Pancreas (tissue), 10 donors: ENCODE results near the gene TACR3. TPM values are rescaled to one million over a fixed set of nuclear protein-coding genes. Genes with fewer than 3 reads are reported as not detected.

ENCODE experiments used
- ATAC-seq, 4 donors: fragments of 200-7000 bp; cut with Tn5 transposase; one replicate each; pipeline versions ENCODE4 v1.8.0 to v1.9.1; 2020; ENCODE audit warnings: mild to moderate bottlenecking in 4 of 4, moderate library complexity in 4 of 4
- DNase-seq, 6 donors: peaks; one replicate each; pipeline ENCODE4 v3.0.0-alpha.2; 2020
- FAIRE-seq: peaks from 2 replicates; lab custom pipeline; 2012; peaks lifted over from hg19 to GRCh38; lab: Jason Lieb, UNC
- H3K27ac ChIP-seq, 4 donors: fragments of 200-600 bp; sonication (generic); 1 replicate in 3 of 4; 2 replicates in 1 of 4; pipeline versions ENCODE4 v1.5.0 to v1.8.0; 2020
- H3K27me3 ChIP-seq, 4 donors: fragments of 200-600 bp; one replicate each; pipeline ENCODE4 v1.8.0; 2021
- H3K36me3 ChIP-seq, 3 donors: fragments of 200-600 bp; sonication (generic) in 1 of 3; one replicate each; pipeline versions ENCODE4 v1.5.0 to v1.8.0; 2020 to 2021
- H3K4me1 ChIP-seq, 3 donors: fragments of 200-600 bp; one replicate each; pipeline ENCODE4 v1.8.0; 2021
- H3K4me3 ChIP-seq, 4 donors: fragments of 200-600 bp; sonication (generic) in 2 of 4; one replicate each; pipeline versions ENCODE4 v1.5.0 to v1.8.0; 2020 to 2021
- H3K9me3 ChIP-seq, 4 donors: fragments of 200-600 bp; one replicate each; pipeline ENCODE4 v1.8.0; 2021
- CTCF ChIP-seq, 4 donors: fragments of 200-600 bp; sonication (generic) in 3 of 4; IDR thresholded peaks; one replicate each; pipeline versions ENCODE4 v1.5.0 to v1.8.0; 2021; ENCODE audit warnings: antibody characterized with exemption in 4 of 4
- WGBS, 2 donors: extraction: QIAGEN DNeasy Blood & Tissue Kit; methylation state at CpG; one replicate each; pipeline ENCODE4 v1.1.7; 2013; 5-methylcytosine and 5-hydroxymethylcytosine counted together
- intact Hi-C, 3 donors: fragments of 100-400 bp; cut with DNase I; formaldehyde crosslinking; loops; one replicate each; pipeline versions ENCODE4 v1.11.1 to v1.14.2; 2022
- polyA plus RNA-seq, 2 donors: library from polyadenylated mRNA; stranded (reverse); fragments of 200-250 nt; gene quantifications; one replicate each; pipeline ENCODE4 v1.2.3, GENCODE V29; 2013
- total RNA-seq, 6 donors: library from RNA; stranded (reverse); fragmentation: NEBNext Ultra II Directional in 4 of 6; extraction: Animal tissue kit (Norgen Biotek cat#: 25700) in 4 of 6; gene quantifications; one replicate each; pipeline versions ENCODE4 v1.2.1 to v1.2.4, GENCODE V29; 2021 to 2023
- donor health status: healthy with polysubstance abuse.
- donor health status: DM: no; HTN: no; CAD: no; lungs with moderate emphysema.
- donor health status: DM: no; HTN: no; CAD: no.
- donor health status: control.
- donor health status: control.
- donor health status: Bipolar disorder and iron deficiency.
- donor health status: DM: yes; HTN: yes; CAD: no.
- donor health status: DM: no; HTN: no; CAD: no.
- donor health status: DM: no; HTN: no; CAD: no.
- donor health status: DM: yes; HTN: yes; CAD: no.

The TACR3 gene
- total and polyA plus RNA-seq, 8 donors, result 0.02 TPM; not detected in 7

GRCh38 chr4:103664436-103665075, 55.2 kb downstream of the TACR3 start:
- no peak for TF ChIP-seq CTCF (IDR thresholded peaks at IDR 0.05)

GRCh38 chr4:103648541-103648940, 71.2 kb downstream of the TACR3 start:
- Histone ChIP-seq H3K27ac (no peak overlapping the region), H3K4me1 (no peaks in the 10 kb centered on the region), H3K9me3 (no peaks in the 10 kb centered on the region), H3K36me3 (no peaks in the 10 kb centered on the region), H3K4me3 (no peak overlapping the region), H3K27me3 (no peaks in the 10 kb centered on the region)
- TF ChIP-seq CTCF (IDR thresholded peaks at IDR 0.05), result no peak
- ATAC-seq (no peak), DNase-seq (no peak), FAIRE-seq (no peak)
- intact Hi-C loops, result no loop called here

More at GRCh38 chr4:103664436-103665075, 55.2 kb downstream of the TACR3 start:
- DNase-seq, result no peak
- Histone ChIP-seq H3K27me3 (no peaks in the 10 kb centered on the region), H3K36me3 (no peaks in the 10 kb centered on the region), H3K4me3 (no peak overlapping the region), H3K9me3 (no peaks in the 10 kb centered on the region), H3K27ac (no peak overlapping the region), H3K4me1 (no peaks in the 10 kb centered on the region)
- WGBS, 2 donors, result 38 to 56% methylated on average over 2 of the region's 2 CpGs
- ATAC-seq, result no peak
- FAIRE-seq, result no peak
- intact Hi-C loops, result no loop called here

- 41 to 45% methylated on average over 4 of the region's 4 CpGs for WGBS, 2 donors
- intact Hi-C loops, result no loop called here
- Histone ChIP-seq H3K4me1 (no peaks in the 10 kb centered on the region), H3K27ac (no peak overlapping the region), H3K4me3 (no peak overlapping the region), H3K9me3 (no peaks in the 10 kb centered on the region), H3K27me3 (no peaks in the 10 kb centered on the region), H3K36me3 (no peaks in the 10 kb centered on the region)
- no peak for ATAC-seq
- no peak for FAIRE-seq
- no peak for TF ChIP-seq CTCF (IDR thresholded peaks at IDR 0.05)
- no peak for DNase-seq
Observed at GRCh38 chr4:103645991-103646390, 73.8 kb downstream of the TACR3 start.

- DNase-seq (no peak), FAIRE-seq (no peak), ATAC-seq (no peak)
- no peak for TF ChIP-seq CTCF (IDR thresholded peaks at IDR 0.05)
- Histone ChIP-seq H3K4me3 (no peak overlapping the region), H3K9me3 (no peaks in the 10 kb centered on the region), H3K27me3 (no peaks in the 10 kb centered on the region), H3K27ac (no peak overlapping the region), H3K36me3 (no peaks in the 10 kb centered on the region), H3K4me1 (no peaks in the 10 kb centered on the region)
- WGBS, 2 donors, result 5 to 10% methylated on average over 1 of the region's 1 CpG
- intact Hi-C loops, result no loop called here
Observed at GRCh38 chr4:103634236-103634635, 85.5 kb downstream of the TACR3 start.

- no peak for TF ChIP-seq CTCF (IDR thresholded peaks at IDR 0.05)
- WGBS, 2 donors, result 48 to 52% methylated on average over 6 of the region's 6 CpGs
- ATAC-seq, result no peak
- Histone ChIP-seq H3K27ac (no peak overlapping the region), H3K4me3 (no peak overlapping the region), H3K9me3 (no peaks in the 10 kb centered on the region), H3K36me3 (no peaks in the 10 kb centered on the region), H3K27me3 (no peaks in the 10 kb centered on the region), H3K4me1 (no peaks in the 10 kb centered on the region)
- DNase-seq, result no peak
- intact Hi-C loops, result no loop called here
- FAIRE-seq, result no peak
Observed at GRCh38 chr4:103626296-103626695, 93.5 kb downstream of the TACR3 start.
